Natural killer cell (primary cell): Measurements from ENCODE around the gene UFD1. TPM values are rescaled to one million over a fixed set of nuclear protein-coding genes. Genes with fewer than 3 reads are reported as not detected.

ENCODE experiments used
- ATAC-seq, 3 donors: fragments of 150-1000 bp in 2 of 3; fragments of 200-7000 bp in 1 of 3; cut with Tn5 transposase; 1 replicate in 1 of 3; 2 replicates in 2 of 3; pipeline ENCODE4 v1.10.0; 2021; ENCODE audit warnings: mild to moderate bottlenecking in 2 of 3, moderate library complexity in 2 of 3
- DNase-seq, 2 donors: peaks; one replicate each; pipeline versions ENCODE4 v3.0.0 to v3.0.0-alpha.2; 2013 to 2021; ENCODE audit warnings: mixed read lengths in 1 of 2
- H3K27ac ChIP-seq: one replicate; pipeline ENCODE4 v1.5.1; 2013; ENCODE audit warnings: mild to moderate bottlenecking, low read length
- H3K27me3 ChIP-seq: one replicate; pipeline ENCODE4 v1.6.1; 2013; ENCODE audit warnings: low read length; ENCODE audit not compliant: control insufficient read depth, insufficient read depth
- H3K36me3 ChIP-seq: one replicate; pipeline ENCODE4 v1.6.1; 2013; ENCODE audit warnings: low read length; ENCODE audit not compliant: control insufficient read depth, insufficient read depth
- H3K4me1 ChIP-seq: one replicate; pipeline ENCODE4 v1.6.1; 2013; ENCODE audit warnings: low read length; ENCODE audit not compliant: control insufficient read depth, insufficient read depth
- H3K4me3 ChIP-seq: one replicate; pipeline ENCODE4 v1.5.1; 2013; ENCODE audit warnings: low read length
- H3K9me3 ChIP-seq: one replicate; pipeline ENCODE4 v1.6.1; 2013; ENCODE audit warnings: low read length; ENCODE audit not compliant: control insufficient read depth, insufficient read depth
- H3K27ac Mint-ChIP-seq, 2 donors: one replicate each; pipeline ENCODE4 v1.8.0; 2022; ENCODE audit warnings: mild to moderate bottlenecking in 2 of 2, mixed read lengths in 2 of 2, moderate library complexity in 1 of 2
- H3K27me3 Mint-ChIP-seq, 2 donors: one replicate each; pipeline ENCODE4 v1.8.0; 2022; ENCODE audit warnings: low read depth in 2 of 2, mixed read lengths in 2 of 2
- H3K36me3 Mint-ChIP-seq: one replicate; pipeline ENCODE4 v1.8.0; 2022; ENCODE audit warnings: mixed read lengths
- H3K4me1 Mint-ChIP-seq, 2 donors: one replicate each; pipeline ENCODE4 v1.8.0; 2022; ENCODE audit warnings: mixed read lengths in 2 of 2
- H3K4me3 Mint-ChIP-seq: one replicate; pipeline ENCODE4 v1.8.0; 2022; ENCODE audit warnings: mild to moderate bottlenecking, moderate library complexity, mixed read lengths
- H3K9me3 Mint-ChIP-seq, 2 donors: one replicate each; pipeline ENCODE4 v1.8.0; 2022; ENCODE audit warnings: mixed read lengths in 2 of 2
- WGBS: methylation state at CpG from one replicate; pipeline ENCODE4 v1.1.7; 2013; ENCODE audit warnings: missing lambda C conversion rate; ENCODE audit not compliant: insufficient coverage; 5-methylcytosine and 5-hydroxymethylcytosine counted together
- intact Hi-C: fragments of 100-400 bp; cut with micrococcal nuclease; formaldehyde crosslinking; loops from one replicate; pipeline ENCODE4 v1.14.2; 2022
- total RNA-seq, 4 donors: library from RNA; stranded (reverse); fragments of 120-200 nt in 1 of 4; gene quantifications; one replicate each; pipeline versions ENCODE4 v1.2.3 to v1.2.4, GENCODE V29; 2013 to 2022
- TF ChIP-seq, protein P1 (sequence below): fragments of 200-600 bp; IDR thresholded peaks from one replicate; pipeline ENCODE4 v1.8.0; 2022; ENCODE audit warnings: antibody characterized with exemption

The UFD1 gene
- total RNA-seq, 3 donors from 2014 or later (not counting 1 experiment from before 2014, with no cell fraction given), result 73.8 to 101 (median 77.8) TPM

GRCh38 chr22:19480173-19480568 lies 1.2 kb upstream of the UFD1 start:
- Mint-ChIP-seq H3K4me3 (peak overlapping the region; percentile 98), H3K36me3 (no peaks in the 10 kb centered on the region), H3K27ac (peak overlapping the region; percentile 99), H3K4me1 (peaks cover 27 to 40% of the 10 kb centered on the region in 2 donors), H3K27me3 (no peaks in the 10 kb centered on the region), H3K9me3 (no peaks in the 10 kb centered on the region)
- Histone ChIP-seq H3K27ac (no peak overlapping the region), H3K4me3 (peak overlapping the region; percentile 59), H3K27me3 (no peaks in the 10 kb centered on the region), H3K36me3 (peaks cover 2% of the 10 kb centered on the region), H3K9me3 (no peaks in the 10 kb centered on the region), H3K4me1 (peaks cover 15% of the 10 kb centered on the region)
- intact Hi-C loops, result no loop called here
- ATAC-seq (no peak), DNase-seq (no peak)
- TF ChIP-seq, protein P1, sequence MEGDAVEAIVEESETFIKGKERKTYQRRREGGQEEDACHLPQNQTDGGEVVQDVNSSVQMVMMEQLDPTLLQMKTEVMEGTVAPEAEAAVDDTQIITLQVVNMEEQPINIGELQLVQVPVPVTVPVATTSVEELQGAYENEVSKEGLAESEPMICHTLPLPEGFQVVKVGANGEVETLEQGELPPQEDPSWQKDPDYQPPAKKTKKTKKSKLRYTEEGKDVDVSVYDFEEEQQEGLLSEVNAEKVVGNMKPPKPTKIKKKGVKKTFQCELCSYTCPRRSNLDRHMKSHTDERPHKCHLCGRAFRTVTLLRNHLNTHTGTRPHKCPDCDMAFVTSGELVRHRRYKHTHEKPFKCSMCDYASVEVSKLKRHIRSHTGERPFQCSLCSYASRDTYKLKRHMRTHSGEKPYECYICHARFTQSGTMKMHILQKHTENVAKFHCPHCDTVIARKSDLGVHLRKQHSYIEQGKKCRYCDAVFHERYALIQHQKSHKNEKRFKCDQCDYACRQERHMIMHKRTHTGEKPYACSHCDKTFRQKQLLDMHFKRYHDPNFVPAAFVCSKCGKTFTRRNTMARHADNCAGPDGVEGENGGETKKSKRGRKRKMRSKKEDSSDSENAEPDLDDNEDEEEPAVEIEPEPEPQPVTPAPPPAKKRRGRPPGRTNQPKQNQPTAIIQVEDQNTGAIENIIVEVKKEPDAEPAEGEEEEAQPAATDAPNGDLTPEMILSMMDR, result no peak
- 2% methylated on average over 15 of the region's 15 CpGs for WGBS

DNA sequence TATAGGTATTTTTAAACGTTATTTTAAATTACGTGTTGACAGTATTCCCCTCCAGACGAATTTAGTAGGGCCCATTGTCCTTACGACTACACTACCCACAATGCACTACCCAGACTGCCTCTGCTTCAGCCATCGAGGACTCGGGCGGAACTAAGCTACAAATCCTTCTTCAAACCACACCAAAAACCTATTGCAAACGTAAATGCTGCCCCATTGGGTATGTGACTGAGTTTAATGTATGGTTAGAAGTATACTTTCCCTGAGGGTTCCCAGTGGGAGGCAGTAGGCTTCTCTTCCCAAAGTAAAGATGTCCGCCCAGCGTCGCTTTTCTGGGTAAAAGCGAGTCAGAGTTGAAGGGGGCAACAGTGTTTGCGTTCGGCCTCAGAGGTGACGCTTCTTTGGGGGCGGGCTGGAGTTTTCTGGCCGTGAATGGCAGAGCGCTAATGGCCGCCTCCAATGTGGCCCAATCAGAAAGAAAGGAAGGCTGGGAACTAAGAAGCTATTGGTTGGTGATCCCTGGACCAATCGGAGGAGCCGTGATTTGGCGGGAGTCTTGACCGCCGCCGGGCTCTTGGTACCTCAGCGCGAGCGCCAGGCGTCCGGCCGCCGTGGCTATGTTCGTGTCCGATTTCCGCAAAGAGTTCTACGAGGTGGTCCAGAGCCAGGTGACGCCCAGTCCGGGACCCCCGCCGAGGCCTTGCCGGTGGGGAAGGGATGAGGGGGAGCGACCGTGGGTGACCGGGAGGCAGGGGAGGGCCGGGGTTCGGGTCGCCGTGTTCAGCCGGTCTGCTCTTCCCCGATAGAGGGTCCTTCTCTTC lies 571 bp upstream of the UFD1 start, which contains the start of gene CDC45:
Gene CDC45 (plus strand): TSS at position 566 of the 818 bp plus-strand sequence. CDS start 49 bp downstream, at position 615.
- peak within 1 kb of the TSS; percentile 98 for H3K4me3 Mint-ChIP-seq
- Histone ChIP-seq H3K4me3 (peak within 1 kb of the TSS; percentile 59), H3K27me3 (no peaks in the 10 kb centered on the region), H3K27ac (peak within 1 kb of the TSS; percentile 98), H3K9me3 (no peaks in the 10 kb centered on the region), H3K36me3 (peaks cover 8% of the 10 kb centered on the region), H3K4me1 (peaks cover 15% of the 10 kb centered on the region)
- under 1% methylated on average over 45 of the region's 50 CpGs for WGBS
- H3K9me3 Mint-ChIP-seq, result no peaks in the 10 kb centered on the region
- H3K27ac Mint-ChIP-seq, result peak within 1 kb of the TSS; percentile 99
- TF ChIP-seq, protein P1, result no peak
- no peaks in the 10 kb centered on the region for H3K27me3 Mint-ChIP-seq
- ATAC-seq (peak; percentile 90 to 96 (median 90)), DNase-seq (peak; percentile 88 to 98)
- no peaks in the 10 kb centered on the region for H3K36me3 Mint-ChIP-seq
- H3K4me1 Mint-ChIP-seq, result peaks cover 28 to 42% of the 10 kb centered on the region in 2 donors
- intact Hi-C loops, result loop anchor here (1.0 to 10.0 kb wide), 9 partner anchors 47 to 357 kb away; partner anchors contain the start of genes CLTCL1, DGCR2, ESS2 and MRPL40

DNA sequence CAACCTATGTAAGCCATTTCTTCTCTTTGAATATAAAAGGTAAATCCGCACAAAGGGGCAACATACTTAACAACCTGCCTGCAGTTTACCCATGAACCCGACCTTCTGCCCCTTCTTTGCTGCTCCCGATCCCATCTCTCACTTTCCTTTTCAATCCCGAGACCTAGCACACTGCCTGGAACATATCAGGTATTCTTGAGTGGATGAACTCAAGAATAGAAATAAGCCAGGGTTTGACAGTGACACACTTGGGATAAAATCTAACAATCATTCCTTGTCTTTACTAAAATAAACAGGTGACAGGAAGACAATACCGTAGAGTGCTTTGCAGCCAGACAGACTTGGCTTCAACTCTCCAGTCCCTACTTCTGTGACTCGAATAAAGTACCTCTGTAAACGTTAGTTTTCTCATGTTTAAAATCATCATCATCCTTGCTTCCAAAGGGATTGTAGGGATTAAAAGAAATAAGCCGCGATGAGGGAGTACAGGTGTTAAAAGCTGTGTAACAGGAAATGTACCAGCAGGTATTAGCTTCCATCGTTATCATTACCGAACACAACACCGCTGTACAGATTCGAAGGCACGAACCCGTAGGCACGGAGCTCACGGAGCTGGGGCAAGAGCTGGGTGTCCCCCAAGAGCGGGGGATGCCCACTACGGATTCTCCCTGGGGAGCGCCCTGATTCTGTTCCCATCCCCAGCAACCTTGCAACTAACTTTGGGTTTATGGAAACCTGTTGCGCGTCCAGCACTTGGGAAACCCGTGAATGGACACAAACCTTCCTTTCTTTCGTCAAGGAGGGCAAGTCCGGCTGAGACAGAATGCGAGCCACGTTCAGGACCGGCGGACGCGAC lies 720 bp downstream of the UFD1 start:
- H3K36me3 Mint-ChIP-seq, result no peaks in the 10 kb centered on the region
- DNase-seq (peak in 1 of 2 donors; percentile 61), ATAC-seq (no peak)
- peaks cover 28 to 46% of the 10 kb centered on the region in 2 donors for H3K4me1 Mint-ChIP-seq
- Histone ChIP-seq H3K9me3 (no peaks in the 10 kb centered on the region), H3K4me1 (peaks cover 15% of the 10 kb centered on the region), H3K4me3 (peak overlapping the region; percentile 59), H3K36me3 (peaks cover 17% of the 10 kb centered on the region), H3K27me3 (no peaks in the 10 kb centered on the region), H3K27ac (peak overlapping the region; percentile 98)
- intact Hi-C loops, result loop anchor here (2.0 to 10.0 kb wide), 6 partner anchors 86 to 356 kb away; partner anchors contain the start of genes CLTCL1, DGCR2 and SLC25A1
- no peaks in the 10 kb centered on the region for H3K9me3 Mint-ChIP-seq
- H3K27ac Mint-ChIP-seq, result peak overlapping the region; percentile 99
- H3K4me3 Mint-ChIP-seq, result peak overlapping the region; percentile 83
- WGBS, result 3% methylated on average over 30 of the region's 31 CpGs
- TF ChIP-seq, protein P1, result no peak
- H3K27me3 Mint-ChIP-seq, result no peaks in the 10 kb centered on the region
